NCI-H1417 treated with DMSO at 0.1 percent for 48 hours (cell line): ENCODE data around the gene B3GNT9.
A peak's percentile ranks its signal among the peaks of the same experiment; 100 is the strongest.

Experiments used
- DNase-seq: peaks from one replicate; lab custom pipeline; 2025; lab: John Stamatoyannopoulos, UW

B3GNT9 gene

GRCh38 chr16:67112591-67113399 is 38.0 kb downstream of the B3GNT9 start:
- no peak for DNase-seq

GRCh38 chr16:67111951-67112444 is 38.8 kb downstream of the B3GNT9 start:
- no peak for DNase-seq

- DNase-seq, result peak; percentile 64
Observed at GRCh38 chr16:67109407-67110135, 41.2 kb downstream of the B3GNT9 start, which contains the start of gene PHAF1. TSS of gene PHAF1 (plus strand) at chr16:67109941. CDS start at chr16:67110176, 235 bp downstream.

- DNase-seq, result no peak
Observed at GRCh38 chr16:67108931-67109406, 41.8 kb downstream of the B3GNT9 start.

GRCh38 chr16:67108489-67108888 is 42.3 kb downstream of the B3GNT9 start:
- DNase-seq, result no peak

GRCh38 chr16:67105881-67106280 is 44.9 kb downstream of the B3GNT9 start:
- no peak for DNase-seq

- DNase-seq, result no peak
Observed at GRCh38 chr16:67105246-67105645, 45.6 kb downstream of the B3GNT9 start.

GRCh38 chr16:67104845-67105244 is 46.0 kb downstream of the B3GNT9 start:
- DNase-seq, result no peak

GRCh38 chr16:67104061-67104460 is 46.7 kb downstream of the B3GNT9 start:
- no peak for DNase-seq

- no peak for DNase-seq
Observed at GRCh38 chr16:67101311-67102082, 49.3 kb downstream of the B3GNT9 start.

GRCh38 chr16:67100569-67101310 is 50.1 kb downstream of the B3GNT9 start:
- no peak for DNase-seq

GRCh38 chr16:67098599-67098998 is 52.2 kb downstream of the B3GNT9 start:
- no peak for DNase-seq
